HG02759 (cell line): ENCODE measurements around the gene SRP68.

ENCODE experiments used
- ATAC-seq: cut with Tn5 transposase; IDR thresholded peaks from one replicate; pipeline ENCODE4 v1.9.1; 2021; ENCODE audit warnings: mild to moderate bottlenecking, moderate library complexity; ENCODE audit not compliant: unreplicated experiment

The SRP68 gene

GRCh38 chr17:76000755-76001521 lies 71.4 kb downstream of the SRP68 start, which contains the start of gene CDK3:
CDK3 (plus strand) TSS chr17:76000855; CDS start chr17:76001426, 571 bp downstream.
- no peak for ATAC-seq

- no peak for ATAC-seq
Observed at GRCh38 chr17:76000016-76000754, 72.1 kb downstream of the SRP68 start.

GRCh38 chr17:75998327-75998795 lies 74.0 kb downstream of the SRP68 start:
- ATAC-seq, result no peak

GRCh38 chr17:75996665-75997590 lies 75.4 kb downstream of the SRP68 start:
- no peak for ATAC-seq

- ATAC-seq, result no peak
Observed at GRCh38 chr17:75995385-75995925, 76.9 kb downstream of the SRP68 start.

- no peak for ATAC-seq
Observed at GRCh38 chr17:75994802-75995370, 77.4 kb downstream of the SRP68 start.

- no peak for ATAC-seq
Observed at GRCh38 chr17:75991396-75991795, 80.9 kb downstream of the SRP68 start.
